Measurements from ENCODE around the gene LRMDA. TPM values are rescaled to one million over a fixed set of nuclear protein-coding genes. Genes with fewer than 3 reads are reported as not detected.

LRMDA gene
- total and polyA plus RNA-seq, 2 of the 8 experiments (the other 6 are each of a cell fraction or from before 2014, with no cell fraction given): 0.86 to 2.8 TPM

DNA sequence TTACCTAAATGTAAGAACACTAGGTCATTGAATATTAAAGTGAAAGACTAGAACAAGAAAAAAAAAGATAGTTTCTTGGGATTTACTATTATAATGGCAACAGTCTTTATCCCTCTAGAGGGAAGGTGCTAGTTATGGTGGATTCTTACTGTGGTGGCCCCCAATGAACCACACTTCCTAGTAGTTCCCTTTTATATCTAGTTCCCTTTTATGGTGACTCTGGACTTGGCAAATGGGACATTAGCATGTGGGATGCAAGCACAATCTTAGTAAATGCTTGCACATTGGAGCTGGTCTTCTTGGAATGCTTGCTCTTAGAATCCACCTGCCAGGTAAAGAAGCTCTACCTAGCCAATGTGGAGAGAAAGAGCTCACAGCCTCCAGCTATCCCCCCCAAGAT lies 430.2 kb downstream of the LRMDA start:
- FAIRE-seq: no peak
- no peak overlapping the region for H2AFZ ChIP-seq (ENCODE audit: low read length)
- H3K4me2 ChIP-seq (ENCODE audit: insufficient read depth in 1 of 2, low read depth in 2 of 2, low read length in 2 of 2): no peak overlapping the region
- no peaks in the 10 kb centered on the region for H3K36me3 ChIP-seq (ENCODE audit: control insufficient read depth in 2 of 4, insufficient read depth in 4 of 4, low read length in 3 of 4)
- no peak overlapping the region for H2BK5ac ChIP-seq (ENCODE audit: low read depth, low read length)
- H3K79me2 ChIP-seq (ENCODE audit: control insufficient read depth in 1 of 2, insufficient read depth in 2 of 2, low read length in 2 of 2): no peaks in the 10 kb centered on the region
- no peak overlapping the region for H2BK20ac ChIP-seq (ENCODE audit: low read length)
- H4K8ac ChIP-seq (ENCODE audit: extremely low read depth, insufficient read depth, low read length): no peak overlapping the region
- no peaks in the 10 kb centered on the region for H3K9me3 ChIP-seq (ENCODE audit: insufficient read depth in 2 of 2, low read depth in 1 of 2, low read length in 1 of 2)
- no peak overlapping the region for H3K23ac ChIP-seq (ENCODE audit: insufficient read length)
- H3K18ac ChIP-seq (ENCODE audit: extremely low read depth, low read length): no peak overlapping the region
- H4K20me1 ChIP-seq (replicated peaks in 1 of 2; ENCODE audit: control insufficient read depth in 1 of 2, insufficient read depth in 2 of 2, low read length in 2 of 2): no peaks in the 10 kb centered on the region
- no peak overlapping the region for H3K4me3 ChIP-seq (ENCODE audit: extremely low read depth in 1 of 4, insufficient read depth in 2 of 4, low read depth in 3 of 4, low read length in 4 of 4)
- H3K4me1 ChIP-seq (replicated peaks in 1 of 4; ENCODE audit: control insufficient read depth in 3 of 4, insufficient read depth in 4 of 4, low read length in 3 of 4): peaks cover 8 to 10% (median 9%) of the 10 kb centered on the region in 4 experiments
- ChIA-PET CTCF (ENCODE audit: partially characterized antibody) (interaction anchor here (0.8 kb wide), 1 partner anchor 22 kb away, joined by 3 read pairs; no protein-coding TSS in a partner anchor), POLR2A (ENCODE audit: partially characterized antibody) (no interaction called here)
- H3K27ac ChIP-seq (ENCODE audit: low read depth, low read length): no peak overlapping the region
- no peak overlapping the region for H3K56ac ChIP-seq (replicated peaks; ENCODE audit: insufficient read length, low read depth, low read length)
- H4K91ac ChIP-seq (replicated peaks; ENCODE audit: insufficient read length, low read length): no peak overlapping the region
- no peak overlapping the region for H3K4ac ChIP-seq (replicated peaks; ENCODE audit: insufficient read length, low read depth, low read length)
- no peak overlapping the region for H2AK5ac ChIP-seq (ENCODE audit: low read depth, low read length)
- no peak overlapping the region for H3K9ac ChIP-seq (replicated peaks in 1 of 4; ENCODE audit: extremely low read depth in 1 of 4, low read depth in 3 of 4, low read length in 3 of 4)
- no peaks in the 10 kb centered on the region for H3K79me1 ChIP-seq (ENCODE audit: low read depth, low read length)
- no peaks in the 10 kb centered on the region for H3K27me3 ChIP-seq (replicated peaks in 1 of 4; ENCODE audit: control insufficient read depth in 3 of 4, extremely low read depth in 1 of 4, insufficient read depth in 3 of 4, low read length in 3 of 4)
- H3K23me2 ChIP-seq (ENCODE audit: low read depth, low read length): no peaks in the 10 kb centered on the region; the same call in 1 of the 2 replicates
- no peak for DNase-seq (ENCODE audit: low read depth in 1 of 2, low spot score in 2 of 2)
- H3K14ac ChIP-seq (ENCODE audit: insufficient read length): no peak overlapping the region
- no peak overlapping the region for H2BK12ac ChIP-seq (ENCODE audit: low read depth, low read length)
- H2BK15ac ChIP-seq (ENCODE audit: low read length): no peak overlapping the region
- H2BK120ac ChIP-seq (replicated peaks; ENCODE audit: low read depth, low read length): no peak overlapping the region
- H4K5ac ChIP-seq (ENCODE audit: insufficient read length, low read depth, low read length): no peak overlapping the region
- TF ChIP-seq SIRT6 (IDR thresholded peaks at IDR 0.05; ENCODE audit: low read length): no peak
- no peak for TF ChIP-seq FOSL1 (IDR thresholded peaks at IDR 0.05; ENCODE audit: insufficient read depth, low read depth, low read length)
- no peak for TF ChIP-seq CREB1 (IDR thresholded peaks at IDR 0.05)
- TF ChIP-seq, protein P1, sequence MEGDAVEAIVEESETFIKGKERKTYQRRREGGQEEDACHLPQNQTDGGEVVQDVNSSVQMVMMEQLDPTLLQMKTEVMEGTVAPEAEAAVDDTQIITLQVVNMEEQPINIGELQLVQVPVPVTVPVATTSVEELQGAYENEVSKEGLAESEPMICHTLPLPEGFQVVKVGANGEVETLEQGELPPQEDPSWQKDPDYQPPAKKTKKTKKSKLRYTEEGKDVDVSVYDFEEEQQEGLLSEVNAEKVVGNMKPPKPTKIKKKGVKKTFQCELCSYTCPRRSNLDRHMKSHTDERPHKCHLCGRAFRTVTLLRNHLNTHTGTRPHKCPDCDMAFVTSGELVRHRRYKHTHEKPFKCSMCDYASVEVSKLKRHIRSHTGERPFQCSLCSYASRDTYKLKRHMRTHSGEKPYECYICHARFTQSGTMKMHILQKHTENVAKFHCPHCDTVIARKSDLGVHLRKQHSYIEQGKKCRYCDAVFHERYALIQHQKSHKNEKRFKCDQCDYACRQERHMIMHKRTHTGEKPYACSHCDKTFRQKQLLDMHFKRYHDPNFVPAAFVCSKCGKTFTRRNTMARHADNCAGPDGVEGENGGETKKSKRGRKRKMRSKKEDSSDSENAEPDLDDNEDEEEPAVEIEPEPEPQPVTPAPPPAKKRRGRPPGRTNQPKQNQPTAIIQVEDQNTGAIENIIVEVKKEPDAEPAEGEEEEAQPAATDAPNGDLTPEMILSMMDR (IDR thresholded peaks at IDR 0.05; ENCODE audit: control extremely low read depth in 1 of 3, insufficient read depth in 1 of 3, low read depth in 1 of 3, low read length in 3 of 3): no peak
- TF ChIP-seq TAF7 (optimal IDR thresholded peaks at IDR 0.05; ENCODE audit: borderline replicate concordance, low read depth, low read length): no peak
- no peak for TF ChIP-seq SIX5 (IDR thresholded peaks at IDR 0.05; ENCODE audit: low read depth, low read length)
- TF ChIP-seq POLR2AphosphoS5 (IDR thresholded peaks at IDR 0.05; ENCODE audit: low read depth, low read length): no peak
- TF ChIP-seq TCF12 (IDR thresholded peaks at IDR 0.05; ENCODE audit: low read depth, low read length): no peak
- no peak for TF ChIP-seq YY1 (IDR thresholded peaks at IDR 0.05; ENCODE audit: low read depth, low read length)
- TF ChIP-seq TEAD4 (IDR thresholded peaks at IDR 0.05; ENCODE audit: low read depth, low read length): no peak
- TF ChIP-seq KDM4A (IDR thresholded peaks at IDR 0.05; ENCODE audit: low read depth, low read length, severe bottlenecking): no peak
- no peak for TF ChIP-seq NANOG (IDR thresholded peaks at IDR 0.05; ENCODE audit: insufficient read depth, low read depth, low read length, poor library complexity, severe bottlenecking)
- no peak for TF ChIP-seq BCL11A (IDR thresholded peaks at IDR 0.05; ENCODE audit: low read depth in 2 of 2, low read length in 2 of 2)
- TF ChIP-seq JUN (IDR thresholded peaks at IDR 0.05; ENCODE audit: low read depth, low read length): no peak
